DMS53 treated with DMSO at 0.1 percent for 48 hours (cell line): Measurements from ENCODE around the gene SEC22C.
"Not testable (repeated sequence)": the region's sequence is repeated elsewhere in the genome, so short reads cannot be mapped to it uniquely, and the experiment has no call there.

Experiments
- DNase-seq: peaks from one replicate; lab custom pipeline; 2025; ENCODE audit not compliant: unreplicated experiment; lab: John Stamatoyannopoulos, UW

SEC22C gene

DNA sequence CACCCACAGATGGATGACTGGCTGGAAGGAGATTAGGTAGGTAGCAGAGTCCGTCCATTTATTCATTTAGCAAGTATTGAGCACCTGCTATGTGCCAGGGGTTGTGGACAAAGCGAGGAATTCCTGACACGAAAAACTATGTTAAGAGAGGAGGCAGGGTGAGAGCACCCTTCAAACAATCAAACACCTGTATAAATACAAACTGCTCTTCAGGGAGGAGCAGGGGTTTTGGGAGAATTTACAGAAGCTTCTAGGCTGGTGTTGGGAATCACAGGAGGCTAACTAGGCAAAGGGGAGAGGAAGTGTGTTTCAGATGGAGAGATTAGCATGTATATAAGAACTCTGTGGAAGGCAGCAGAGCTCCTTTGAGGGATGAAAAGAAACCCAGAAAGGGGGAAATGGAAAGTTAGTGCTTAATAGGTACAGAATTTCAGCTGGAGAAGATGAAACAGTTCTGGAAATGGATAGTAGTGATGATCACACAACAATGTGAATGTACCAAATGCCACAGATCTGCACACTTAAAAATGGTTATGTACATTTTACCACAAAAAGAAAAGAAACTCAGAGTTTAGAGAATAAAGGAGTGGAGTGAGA is 805 bp upstream of the SEC22C start:
- DNase-seq = peak; percentile 2

DNA sequence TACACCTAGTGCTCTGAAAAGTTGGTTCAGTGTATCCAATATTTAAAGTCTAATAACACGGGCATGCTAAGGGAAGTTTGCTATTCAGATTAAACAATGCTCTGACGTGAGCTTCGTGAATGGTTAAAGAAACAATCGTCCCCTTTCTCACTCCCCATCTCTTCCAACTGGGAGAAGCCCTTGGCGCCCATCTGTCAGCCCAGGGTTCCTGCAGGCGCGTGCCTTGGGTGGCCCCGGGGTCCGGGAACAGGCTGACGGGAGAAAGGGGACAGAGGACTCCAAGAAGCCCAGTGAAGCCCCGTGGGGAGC is 413 bp downstream of the SEC22C start:
- no peak for DNase-seq

DNA sequence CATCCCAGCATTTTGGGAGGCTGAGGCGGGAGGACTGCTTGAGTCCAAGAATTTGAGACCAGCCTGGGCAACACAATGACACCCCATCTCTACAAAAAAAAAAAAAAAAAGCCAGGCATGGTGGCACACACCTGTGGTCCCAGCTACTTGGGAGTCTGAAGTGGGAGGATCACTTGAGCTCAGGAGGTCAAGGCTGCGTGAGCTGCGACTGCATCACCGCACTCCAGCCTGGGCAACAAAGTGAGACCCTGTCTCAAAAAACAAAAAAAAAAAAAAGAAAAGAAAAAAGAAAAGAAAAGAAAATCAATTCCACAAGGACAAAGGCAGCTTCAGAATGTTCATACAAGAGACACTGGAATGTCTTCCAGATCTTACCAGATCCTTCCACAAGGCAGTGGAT is 2.4 kb downstream of the SEC22C start:
- not testable (repeated sequence) for DNase-seq

DNA sequence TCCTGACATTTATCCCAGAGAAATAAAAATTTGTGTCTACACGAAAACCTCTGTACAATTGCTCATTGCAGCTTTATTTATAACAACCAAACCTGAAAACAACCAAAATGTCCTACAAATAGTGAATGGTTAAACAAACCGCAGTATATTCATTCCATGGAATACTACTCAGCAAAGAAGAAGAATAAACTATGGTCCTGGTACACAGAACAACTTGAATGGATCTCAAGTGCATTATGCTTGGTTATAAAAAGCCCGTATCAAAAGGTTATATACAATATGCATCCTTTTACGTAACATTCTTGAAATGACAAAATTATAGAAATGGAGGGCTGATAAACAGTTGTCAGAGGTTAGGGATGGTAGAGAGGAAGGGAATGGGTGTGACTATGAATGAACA is 3.7 kb downstream of the SEC22C start:
- no peak for DNase-seq

DNA sequence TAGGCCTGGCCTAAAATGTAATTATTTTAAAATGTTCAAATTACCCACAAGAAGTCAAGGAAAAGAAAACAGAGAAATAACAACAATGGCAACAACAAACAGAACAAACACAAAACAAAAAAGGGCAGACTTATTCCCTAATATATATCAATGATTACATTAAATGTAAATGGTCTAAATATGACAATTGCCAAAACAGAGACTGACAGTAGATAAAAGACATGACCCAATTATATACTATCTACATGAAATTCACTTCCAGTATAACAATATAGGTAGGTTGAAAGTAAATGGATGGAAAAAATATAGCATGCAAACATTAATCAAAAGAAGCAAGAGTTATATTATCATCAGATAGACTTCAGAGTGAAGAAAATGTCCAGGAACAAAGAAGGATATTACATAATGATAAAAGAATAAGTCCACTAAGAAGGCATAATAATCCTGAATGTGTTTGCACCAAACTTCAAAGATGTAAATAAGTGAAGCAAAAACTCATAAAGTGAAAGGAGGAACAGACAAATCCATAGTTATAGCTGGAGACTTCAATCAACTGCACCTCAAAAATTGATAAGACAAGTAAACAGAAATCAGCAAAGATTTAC is 6.5 kb downstream of the SEC22C start:
- no peak for DNase-seq

DNA sequence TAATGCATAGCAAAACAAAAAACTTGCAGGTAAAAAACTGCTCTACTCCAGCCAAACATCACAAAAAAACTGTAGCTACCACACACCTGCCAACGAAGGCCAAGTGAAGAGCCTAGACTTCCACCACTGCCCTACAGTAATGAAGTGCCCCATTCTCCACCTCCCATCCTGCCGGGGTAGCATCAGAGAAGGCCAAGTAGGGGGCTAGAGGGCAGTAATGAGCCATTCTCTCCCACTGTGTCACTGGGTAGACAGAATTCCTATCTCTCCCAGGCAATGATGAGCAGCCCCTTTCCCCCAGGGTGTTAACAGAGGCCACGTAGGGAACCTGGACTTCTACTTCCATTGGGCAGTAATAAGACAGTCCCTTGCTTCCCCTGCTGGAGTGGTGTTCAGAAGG is 9.5 kb downstream of the SEC22C start:
- DNase-seq = peak; percentile 1

DNA sequence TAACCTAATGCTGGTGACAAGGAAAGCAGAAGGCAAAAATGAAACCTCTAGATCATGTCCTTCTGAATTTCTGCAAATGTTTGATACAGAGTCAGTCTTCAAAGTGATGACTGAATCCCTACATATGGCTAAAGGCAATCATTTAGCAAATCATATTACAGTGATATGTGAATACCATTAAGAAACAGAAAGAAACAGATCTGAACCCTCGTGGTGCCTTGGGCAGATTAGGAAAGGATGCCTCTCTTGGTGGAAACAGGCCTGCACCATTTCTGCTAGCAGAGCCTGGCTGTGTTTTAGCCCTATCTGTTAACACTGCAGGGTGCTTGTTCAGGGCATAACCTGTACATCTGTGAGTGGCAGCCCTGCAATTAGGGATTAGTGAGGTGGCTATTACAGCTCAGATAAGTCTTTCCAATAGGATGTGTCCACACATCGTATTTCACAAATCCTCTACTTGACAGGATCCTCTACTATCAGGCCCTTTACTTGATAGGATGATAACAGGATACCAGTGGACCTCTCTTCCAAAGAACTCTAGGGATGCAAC is 12.1 kb downstream of the SEC22C start:
- no peak for DNase-seq

DNA sequence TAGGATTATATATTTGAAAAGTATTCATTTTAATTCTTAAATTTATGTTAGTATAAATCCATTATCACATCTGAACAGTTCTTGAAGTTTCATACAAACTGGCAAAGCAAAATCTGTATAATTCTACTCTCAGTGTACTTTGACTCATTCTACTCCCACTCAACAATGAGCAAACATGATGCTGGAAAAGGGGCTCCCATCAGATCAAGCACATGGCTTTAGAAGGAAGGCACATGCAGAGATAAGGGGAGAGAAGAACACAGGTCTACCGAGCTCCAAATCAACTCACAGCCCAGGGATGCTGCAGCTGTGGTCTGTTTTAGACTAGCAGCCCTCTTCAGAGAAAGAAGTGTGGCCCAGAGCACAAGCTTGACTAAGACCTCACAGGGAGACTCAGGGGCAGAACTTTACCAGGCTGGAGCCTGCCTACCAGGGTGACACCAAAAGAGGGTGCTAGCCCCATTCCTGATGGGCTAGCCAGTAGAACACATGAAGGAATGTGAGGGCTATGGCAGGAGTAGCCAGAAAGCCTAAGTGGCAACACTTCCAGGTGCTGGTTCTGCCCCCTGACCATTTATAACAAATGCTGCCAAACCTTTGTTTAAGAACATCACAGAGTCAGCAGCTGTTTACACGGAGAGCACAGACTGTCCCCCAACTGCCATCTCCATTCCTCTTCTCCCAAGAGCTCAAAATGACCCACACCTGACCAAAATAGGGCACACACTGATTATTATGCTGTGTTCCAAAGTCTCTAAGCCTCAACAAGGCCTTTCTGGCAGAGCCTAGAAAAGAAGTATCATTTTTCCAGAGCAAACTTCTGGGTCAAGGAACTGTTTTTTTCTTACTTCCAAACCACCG is 19.5 kb downstream of the SEC22C start:
- no peak for DNase-seq

DNA sequence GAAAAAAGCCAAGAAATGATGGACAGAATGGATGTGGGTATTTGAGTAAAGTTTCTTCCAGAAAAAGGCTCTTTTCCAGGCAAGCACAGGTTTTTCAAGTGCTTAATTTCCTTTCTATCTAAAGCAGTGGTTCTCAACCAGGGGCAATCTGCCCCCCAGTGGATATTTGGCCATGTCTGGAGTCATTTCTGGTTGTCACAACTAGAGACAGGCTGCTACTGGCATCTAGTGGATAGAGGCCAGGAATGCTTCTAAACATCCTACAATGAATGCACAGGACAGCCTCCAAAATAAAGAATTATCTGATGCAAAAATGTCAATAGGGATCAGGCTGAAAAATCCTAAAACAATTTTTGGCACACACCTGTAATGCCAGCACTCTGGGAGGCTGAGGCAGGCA is 23.9 kb downstream of the SEC22C start:
- no peak for DNase-seq

DNA sequence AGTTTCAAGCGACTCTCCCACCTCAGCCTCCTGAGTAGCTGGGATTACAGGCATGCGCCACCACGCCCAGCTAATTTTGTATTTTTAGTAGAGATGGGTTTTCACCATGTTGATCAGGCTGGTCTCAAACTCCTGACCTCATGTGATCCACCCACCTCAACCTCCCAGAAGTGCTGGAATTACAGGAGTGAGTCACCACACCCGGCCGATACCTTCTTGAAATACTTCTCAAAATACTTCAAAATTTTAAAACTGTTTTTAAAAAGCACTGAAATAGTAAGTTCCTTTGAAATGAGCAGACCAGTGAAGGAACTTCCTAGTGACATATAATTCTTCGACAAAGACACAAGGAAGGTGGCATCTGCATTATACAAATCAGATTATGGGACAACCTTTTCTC is 24.9 kb downstream of the SEC22C start:
- DNase-seq = not testable (repeated sequence)

DNA sequence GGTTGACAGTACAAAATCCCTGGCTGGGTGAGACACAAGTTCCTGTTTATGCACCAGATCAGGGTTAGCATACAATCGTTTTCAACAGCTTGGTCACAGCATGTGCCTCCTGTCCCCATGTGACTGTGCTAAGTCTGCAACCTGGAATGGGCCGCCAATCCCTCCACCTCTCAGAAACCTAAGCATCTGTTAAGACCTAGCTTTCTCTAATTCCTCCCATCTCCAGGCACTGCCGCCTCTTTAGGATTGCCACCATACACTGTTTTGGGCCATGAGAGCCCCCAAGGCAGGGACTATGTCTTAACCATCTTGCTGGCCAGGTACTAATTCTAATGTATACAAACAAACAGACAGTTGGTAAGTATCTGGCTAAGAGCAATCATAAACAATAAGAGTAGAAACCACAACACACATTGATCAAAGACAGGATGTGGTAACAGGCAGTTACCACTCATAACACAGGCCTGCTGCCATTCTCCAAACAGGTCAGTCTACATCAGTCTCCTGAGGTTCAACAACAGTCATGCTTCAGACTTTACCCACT is 25.6 kb downstream of the SEC22C start:
- no peak for DNase-seq

DNA sequence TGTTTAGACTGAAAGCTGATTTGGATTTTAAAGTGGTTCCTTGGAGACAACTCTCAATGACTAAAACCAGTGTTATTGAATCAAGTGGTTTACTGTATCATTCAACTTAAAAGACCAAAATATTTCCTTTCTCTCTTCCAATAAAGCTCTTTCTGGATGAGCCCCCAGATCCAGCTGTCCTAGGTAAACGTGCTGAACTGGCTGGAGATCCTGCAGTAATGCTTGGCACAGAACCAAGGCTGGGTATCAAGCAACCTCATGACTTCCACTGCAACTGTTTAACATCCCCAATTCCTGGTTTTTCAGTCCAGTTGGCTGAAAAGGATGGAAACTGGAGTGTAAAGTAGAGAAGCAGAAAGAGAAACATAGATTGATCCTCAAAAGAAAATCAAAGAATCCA is 28.9 kb downstream of the SEC22C start:
- DNase-seq = no peak

DNA sequence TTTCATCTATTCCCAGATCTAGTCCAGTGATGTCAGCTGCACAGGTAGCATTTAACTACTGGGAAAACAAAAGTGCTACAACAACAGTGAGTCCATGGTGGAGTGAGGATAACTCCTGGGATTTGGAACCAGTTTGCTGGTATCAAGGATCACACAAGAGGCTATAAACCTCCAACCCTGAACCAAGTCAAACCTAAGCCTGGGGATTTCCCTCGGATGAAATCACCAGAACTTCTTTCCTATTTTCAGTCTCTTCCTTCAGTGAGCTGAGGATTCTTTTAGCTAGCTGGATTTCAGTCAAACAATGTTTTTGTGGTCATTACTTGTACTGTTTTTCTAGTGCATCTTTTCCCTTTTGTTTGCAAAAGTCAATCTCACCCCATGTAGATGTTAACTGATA is 31.5 kb downstream of the SEC22C start:
- DNase-seq = no peak

DNA sequence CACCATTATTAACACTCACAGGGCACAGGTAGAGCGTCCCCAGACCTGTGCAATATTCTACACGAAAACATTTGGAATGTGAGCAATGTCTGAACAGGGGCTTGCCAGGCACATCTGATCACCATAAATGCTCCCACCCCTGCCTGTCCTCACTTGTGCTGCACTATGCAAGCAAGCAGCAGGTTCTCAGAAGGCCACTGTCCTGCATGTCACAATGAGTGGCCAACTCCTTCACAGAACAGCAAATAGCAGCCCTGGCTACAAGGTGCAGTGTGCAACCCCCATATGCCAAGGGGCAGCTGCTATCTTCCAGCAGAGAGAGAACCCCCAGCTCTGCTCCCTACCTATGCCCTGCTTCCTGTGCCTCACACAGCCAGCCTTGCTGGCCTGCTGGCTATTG is 32.6 kb downstream of the SEC22C start:
- DNase-seq = no peak

DNA sequence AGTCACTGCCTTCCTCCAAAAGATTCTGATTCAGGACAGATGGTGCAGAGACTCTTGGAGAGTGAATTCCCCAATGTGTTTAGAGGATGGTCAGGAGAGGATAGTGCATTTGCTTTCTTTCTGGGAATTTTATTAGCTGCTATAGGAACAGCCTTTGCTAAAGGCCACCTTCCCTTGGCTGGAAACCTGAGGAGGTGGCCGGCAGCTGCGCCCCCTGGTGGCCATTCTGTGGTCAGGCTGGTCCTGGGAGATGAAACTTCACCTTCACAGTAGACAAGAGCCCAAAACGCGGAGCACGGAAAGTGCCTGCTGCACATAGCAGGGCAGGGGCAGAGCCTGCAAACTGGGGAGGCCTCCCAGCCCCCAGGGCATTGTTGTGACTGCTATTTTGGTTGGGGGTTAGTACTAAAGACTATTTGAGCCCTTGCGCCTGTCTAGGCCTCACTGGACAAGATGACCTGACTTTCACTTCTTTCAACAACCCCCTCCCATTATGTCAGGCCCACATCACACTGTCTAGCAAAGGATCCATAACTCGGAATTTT is 34.3 kb downstream of the SEC22C start:
- DNase-seq = peak; percentile 15

DNA sequence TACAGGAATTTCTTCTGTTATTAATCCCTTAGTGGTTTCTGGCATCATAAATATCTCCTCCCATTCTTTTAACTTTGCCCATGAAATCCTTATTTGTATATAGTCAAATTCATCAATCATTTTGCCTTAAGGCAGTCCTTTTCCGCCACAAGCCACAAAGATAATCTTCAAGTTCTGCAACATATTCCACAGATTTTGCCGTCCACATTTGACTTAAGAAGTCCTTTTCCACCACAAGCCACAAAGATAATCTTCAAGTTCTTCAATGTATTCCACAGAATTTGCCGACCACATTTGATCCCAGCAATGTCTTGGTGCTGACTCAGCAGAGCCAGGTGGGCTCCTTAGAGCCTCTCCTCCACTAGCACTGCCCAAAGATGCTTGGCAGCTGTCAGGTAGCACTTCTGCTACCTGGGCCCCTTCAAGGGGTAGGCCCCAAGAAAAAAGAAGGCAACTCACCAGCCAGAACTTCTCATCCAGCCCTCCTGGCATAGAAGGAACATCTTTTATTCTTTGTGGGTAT is 35.0 kb downstream of the SEC22C start:
- DNase-seq = no peak

DNA sequence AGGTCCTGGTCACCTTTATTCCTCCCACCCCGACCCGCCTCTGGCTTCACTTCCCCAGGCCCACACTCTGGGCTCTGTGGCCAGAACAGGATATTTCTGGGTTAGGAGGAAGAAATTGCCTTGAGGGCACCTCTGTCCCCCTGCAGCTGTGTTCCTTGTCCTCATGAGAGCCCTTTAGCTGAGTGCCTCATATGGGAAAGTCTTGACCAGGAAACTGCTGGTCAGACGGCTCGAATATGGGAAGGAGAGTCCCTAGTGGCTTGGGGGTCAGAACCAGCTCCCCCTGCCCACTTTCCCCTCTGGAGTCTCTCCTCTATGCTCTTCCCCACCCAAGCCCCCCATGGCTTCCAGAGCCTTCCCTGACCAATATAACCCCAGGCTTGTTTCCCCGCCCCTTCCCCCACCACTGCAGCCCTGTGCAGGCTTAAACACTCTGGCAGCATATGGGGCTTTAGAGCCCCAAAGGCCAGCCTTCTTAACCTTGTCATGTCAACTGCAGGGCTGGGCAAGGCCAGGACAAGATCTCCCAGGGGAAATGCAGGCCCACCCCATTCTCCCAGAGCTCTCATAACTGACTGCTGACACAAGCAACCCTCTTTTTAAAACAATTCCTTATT is 36.4 kb downstream of the SEC22C start:
- DNase-seq = no peak

DNA sequence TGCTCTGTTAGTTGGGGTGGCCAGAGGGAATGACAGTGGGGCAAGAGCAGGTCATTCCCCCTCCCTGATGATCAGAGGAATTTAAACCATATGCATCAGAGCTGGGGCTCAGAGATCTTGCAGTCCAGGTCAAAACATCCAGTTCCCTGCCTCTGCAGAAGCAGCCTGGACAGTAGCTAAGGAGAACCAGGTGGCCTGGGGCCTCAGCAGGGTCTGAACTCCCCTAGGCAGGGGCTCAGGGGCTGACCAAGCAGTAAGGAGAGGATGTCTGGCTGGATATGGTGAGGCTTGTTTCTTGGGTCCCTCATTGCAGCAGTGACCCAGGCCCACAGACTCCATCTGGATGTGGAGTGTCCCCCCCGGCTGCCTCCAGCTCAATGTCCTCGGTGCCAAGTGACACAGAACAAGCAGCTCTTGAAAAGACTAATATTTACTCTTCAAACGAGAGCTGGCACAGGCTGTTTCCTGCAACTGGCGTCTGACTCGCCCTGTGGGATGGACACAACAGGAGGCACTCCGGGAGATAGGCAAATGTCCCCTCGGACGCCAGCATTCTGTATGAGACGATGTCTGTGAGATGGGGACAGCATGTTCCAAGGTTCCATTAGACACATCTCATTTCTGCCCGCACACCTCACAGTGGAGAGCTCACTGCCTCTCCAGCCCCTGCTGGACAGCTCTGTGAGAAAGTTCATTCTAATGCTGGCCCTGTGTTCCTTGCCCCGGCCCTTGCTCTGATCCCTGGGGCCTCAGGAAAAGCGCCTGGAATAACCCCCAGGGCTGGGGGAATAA is 37.1 kb downstream of the SEC22C start:
- peak; percentile 29 for DNase-seq

DNA sequence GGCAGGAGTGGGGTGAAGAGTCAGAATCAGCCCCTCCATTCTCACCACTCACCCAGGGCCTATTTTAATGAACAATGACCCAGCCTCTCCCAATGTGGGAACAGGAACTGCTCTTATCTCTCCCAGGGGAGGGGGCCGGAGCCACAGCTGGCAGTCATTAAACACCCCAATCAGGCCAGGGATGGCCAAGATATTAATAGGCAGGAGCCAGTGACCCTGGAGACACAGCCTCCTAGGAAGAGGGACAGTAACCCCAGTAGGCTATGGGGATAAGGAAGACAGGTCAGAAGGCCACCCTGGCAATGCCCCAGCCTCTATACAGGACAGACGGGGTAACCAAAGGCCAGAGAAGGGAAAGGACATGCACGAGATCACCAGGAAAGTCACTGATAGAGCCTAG is 40.7 kb downstream of the SEC22C start:
- DNase-seq = no peak
